Endothelial cell of umbilical vein (primary cell): ENCODE data around the gene LARGE1. TPM values are rescaled to one million over a fixed set of nuclear protein-coding genes. Genes with fewer than 3 reads are reported as not detected.

Experiments used
- Bru-seq: library from RNA; stranded (reverse); fragments of 400-500 nt; gene quantifications from one replicate; lab custom pipeline; 2021; lab: Mats Ljungman, UMichigan
- BruChase-seq, 2 experiments: library from RNA; stranded (reverse); fragments of 400-500 nt; gene quantifications; one replicate each; lab custom pipeline; 2021; lab: Mats Ljungman, UMichigan
- BruUV-seq: library from RNA; stranded (reverse); fragments of 400-500 nt; replicated peaks from 2 replicates; lab custom pipeline; 2021; lab: Mats Ljungman, UMichigan
- CTCF ChIA-PET: fragments of 300-600, 350-600 bp; sonication (Branson Sonifier 250); formaldehyde crosslinking; loops from one replicate; lab custom pipeline; 2021; ENCODE audit warnings: antibody characterized with exemption, inconsistent platforms; lab: Charles Lee
- POLR2A ChIA-PET: fragments of 300-600, 350-600 bp; sonication (Branson Sonifier 250); formaldehyde crosslinking; loops from one replicate; lab custom pipeline; 2021; ENCODE audit warnings: antibody characterized with exemption, inconsistent platforms; lab: Charles Lee
- DNase-seq: peaks from one replicate; pipeline ENCODE4 v3.0.0-alpha.2; 2011; ENCODE audit warnings: low read depth, low spot score
- FAIRE-seq: peaks from 2 replicates; lab custom pipeline; 2011; peaks lifted over from hg19 to GRCh38; lab: Jason Lieb, UNC
- H2AFZ ChIP-seq: 2 replicates; pipeline ENCODE4 v1.6.0; 2012; ENCODE audit warnings: low read depth, low read length, control low read depth, inconsistent platforms
- H3K27ac ChIP-seq: 2 replicates; pipeline ENCODE4 v1.5.1; 2011; ENCODE audit warnings: low read depth, mild to moderate bottlenecking, control low read depth, low read length, moderate library complexity; ENCODE audit not compliant: insufficient read depth
- H3K27me3 ChIP-seq, 2 experiments: 2 replicates each; pipeline versions ENCODE4 v1.6.0 to v1.6.1; 2011; ENCODE audit warnings: low read length in 2 of 2, mixed read lengths in 1 of 2; ENCODE audit not compliant: control insufficient read depth in 2 of 2, insufficient read depth in 2 of 2
- H3K36me3 ChIP-seq, 2 experiments: 2 replicates in 1 of 2; 3 replicates in 1 of 2; pipeline ENCODE4 v1.5.1; 2011; ENCODE audit warnings: low read length in 2 of 2, mild to moderate bottlenecking in 1 of 2, moderate library complexity in 1 of 2; ENCODE audit not compliant: control insufficient read depth in 2 of 2, insufficient read depth in 2 of 2; ENCODE audit errors: extremely low read depth in 1 of 2
- H3K4me1 ChIP-seq: 3 replicates; pipeline ENCODE4 v1.5.1; 2011; ENCODE audit warnings: mild to moderate bottlenecking, low read length; ENCODE audit not compliant: control insufficient read depth, insufficient read depth; ENCODE audit errors: extremely low read depth
- H3K4me2 ChIP-seq: 2 replicates; pipeline ENCODE4 v1.6.1; 2011; ENCODE audit warnings: low read length, control low read depth, mixed read lengths; ENCODE audit not compliant: insufficient read depth
- H3K4me3 ChIP-seq, 3 experiments: fragments of 200-600 bp in 1 of 3; sonication (generic), shearing (Covaris generic) in 1 of 3; replicated peaks in 1 of 3; 2 replicates each; pipeline ENCODE4 v1.5.1; 2011 to 2016; ENCODE audit warnings: control low read depth in 3 of 3, low read length in 3 of 3, mild to moderate bottlenecking in 2 of 3, inconsistent platforms in 1 of 3, low read depth in 1 of 3, moderate library complexity in 1 of 3; ENCODE audit not compliant: insufficient read depth in 1 of 3
- H3K79me2 ChIP-seq: 2 replicates; pipeline ENCODE4 v1.6.0; 2012; ENCODE audit warnings: low read length, inconsistent platforms; ENCODE audit not compliant: control insufficient read depth, insufficient read depth
- H3K9ac ChIP-seq: replicated peaks from 2 replicates; pipeline ENCODE3; 2011; ENCODE audit warnings: low read length, control low read depth; ENCODE audit not compliant: insufficient read depth; ENCODE audit errors: extremely low read depth
- H3K9me1 ChIP-seq: replicated peaks from 3 replicates; pipeline ENCODE4 v1.6.0; 2011; ENCODE audit warnings: mild to moderate bottlenecking, low read length; ENCODE audit not compliant: control insufficient read depth, insufficient read depth; ENCODE audit errors: extremely low read depth
- H3K9me3 ChIP-seq: replicated peaks from 2 replicates; pipeline ENCODE4 v1.5.1; 2012; ENCODE audit warnings: low read length, inconsistent platforms; ENCODE audit not compliant: control insufficient read depth, insufficient read depth
- H4K20me1 ChIP-seq: replicated peaks from 2 replicates; pipeline ENCODE3; 2011; ENCODE audit warnings: mild to moderate bottlenecking, low read length; ENCODE audit not compliant: control insufficient read depth, insufficient read depth; ENCODE audit errors: extremely low read depth
- EZH2 ChIP-seq: IDR thresholded peaks from 2 replicates; pipeline ENCODE4 v1.6.1; 2012; ENCODE audit warnings: borderline replicate concordance, low read depth, mild to moderate bottlenecking, moderate library complexity, low read length, inconsistent platforms; ENCODE audit not compliant: severe bottlenecking
- FOS ChIP-seq: IDR thresholded peaks from 2 replicates; pipeline ENCODE4 v1.6.1; 2011; ENCODE audit warnings: mild to moderate bottlenecking, low read length, moderate library complexity, borderline replicate concordance; ENCODE audit not compliant: insufficient read depth
- GATA2 ChIP-seq: IDR thresholded peaks from 2 replicates; pipeline ENCODE4 v1.7.0; 2011; ENCODE audit warnings: low read depth, mild to moderate bottlenecking, moderate library complexity, mixed read lengths, low read length; ENCODE audit not compliant: insufficient read length, insufficient read depth
- JUN ChIP-seq: IDR thresholded peaks from 2 replicates; pipeline ENCODE4 v1.6.1; 2011; ENCODE audit warnings: borderline replicate concordance, low read depth; ENCODE audit not compliant: insufficient read length, insufficient read depth
- MYC ChIP-seq: IDR thresholded peaks from one replicate; pipeline ENCODE4 v1.6.1; 2011; ENCODE audit warnings: mild to moderate bottlenecking, low read depth, low read length
- POLR2A ChIP-seq: IDR thresholded peaks from 2 replicates; pipeline ENCODE4 v1.6.1; 2012; ENCODE audit warnings: low read depth, mild to moderate bottlenecking, control low read depth, low read length
- POLR2AphosphoS5 ChIP-seq: IDR thresholded peaks from 2 replicates; pipeline ENCODE4 v1.6.1; 2012; ENCODE audit warnings: low read depth, mild to moderate bottlenecking, control low read depth, low read length, moderate library complexity; ENCODE audit not compliant: insufficient read depth
- dilution Hi-C: fragments of 300-500 bp; cut with MboI; formaldehyde crosslinking; loops from one replicate; pipeline ENCODE4 v1.15.0; 2019; ENCODE audit warnings: low sequenced_read_pairs; ENCODE audit not compliant: extremely low pct_ligation_motif_present
- intact Hi-C: fragments of 100-400 bp; cut with micrococcal nuclease; formaldehyde crosslinking; loops from one replicate; pipeline ENCODE4 v1.10.0; 2022
- long read RNA-seq: library from polyadenylated mRNA; stranded (forward); transcript quantifications from one replicate; pipeline ENCODE4 v2.0.0, GENCODE V29; 2021
- polyA minus RNA-seq, 3 experiments: library from RNA; depleted of rRNA, polyadenylated mRNA; stranded (reverse); fragments of >200 nt; gene quantifications; 1 replicate in 1 of 3; 2 replicates in 2 of 3; pipeline ENCODE4 v1.2.3, GENCODE V29; 2011
- polyA plus RNA-seq, 4 experiments: library from polyadenylated mRNA; depleted of rRNA in 3 of 4; stranded (reverse) in 3 of 4; unstranded in 1 of 4; fragments of >200 nt; gene quantifications; 2 replicates each; pipeline versions ENCODE4 v1.2.1 to v1.2.3, GENCODE V29; 2011 to 2012; ENCODE audit warnings: missing spikeins in 1 of 4
- total RNA-seq: library from RNA; stranded (reverse); gene quantifications from 2 replicates; pipeline ENCODE4 v1.2.3, GENCODE V29; 2021
- TF ChIP-seq, protein P1 (sequence below), 2 donors: IDR thresholded peaks; 1 replicate in 1 of 2; 2 replicates in 1 of 2; pipeline ENCODE4 v1.5.1; 2011; ENCODE audit warnings: low read length in 2 of 2, mild to moderate bottlenecking in 2 of 2, moderate library complexity in 2 of 2, control low read depth in 1 of 2, inconsistent platforms in 1 of 2, low read depth in 1 of 2; ENCODE audit not compliant: insufficient read depth in 1 of 2; ENCODE audit errors: extremely low read depth in 1 of 2
- TF ChIP-seq, protein P2 (sequence below): IDR thresholded peaks from 2 replicates; pipeline ENCODE4 v1.6.1; 2011; ENCODE audit not compliant: insufficient read depth, insufficient read length

The LARGE1 gene
- 4.4 TPM in 2 replicates for total RNA-seq
- 0.72 and 0.95 TPM in 2 replicates for polyA plus RNA-seq
- polyA plus RNA-seq (2011; cell fraction: cytosol; rRNA removed): 0.68 and 0.76 TPM in 2 replicates
- 0.51 and 0.71 TPM in 2 replicates for polyA plus RNA-seq (2011; cell fraction: nucleus; rRNA removed)
- 0.51 and 0.76 TPM in 2 replicates for polyA plus RNA-seq (2012)
- polyA minus RNA-seq: 2.9 and 3.6 TPM in 2 replicates
- polyA minus RNA-seq (2011; cell fraction: cytosol; rRNA and poly(A)+ RNA removed): not detected
- 2.4 and 3.4 TPM in 2 replicates for polyA minus RNA-seq (2011; cell fraction: nucleus; rRNA and poly(A)+ RNA removed)
- Bru-seq, nascent RNA: percentile 41 among the genes with signal in this experiment
- percentile 31 among the genes with signal in this experiment for BruChase-seq, experiment 1, labeled RNA remaining after a 6-hour chase
- BruChase-seq, experiment 2, labeled RNA remaining after a 2-hour chase: percentile 36 among the genes with signal in this experiment
- long read RNA-seq, partial matches to known transcripts: 0 of 4 reads
- long read RNA-seq, other reads (novel, unspliced or antisense): 4 of 4 reads

DNA sequence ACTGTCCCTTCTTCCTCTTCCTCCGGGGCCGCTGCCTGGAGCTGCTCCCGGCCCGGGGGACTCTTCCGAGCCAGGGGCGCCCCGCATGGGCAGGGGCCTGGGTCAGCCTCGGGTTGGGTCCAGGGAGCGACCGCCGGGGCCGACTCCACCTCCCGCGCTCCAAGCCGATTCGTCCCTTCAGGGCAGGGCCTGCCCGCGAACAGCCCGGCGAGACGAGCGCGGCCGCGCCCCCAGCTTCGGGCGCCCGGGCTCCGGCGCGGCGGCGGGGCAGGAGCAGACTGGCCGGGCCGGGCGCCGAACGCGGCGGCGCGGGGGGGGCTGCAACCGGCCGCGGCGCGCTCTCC is at the start of gene LARGE1:
TSS of gene LARGE1 (minus strand) at position 280 of the 344 bp plus-strand sequence.
- no peak for FAIRE-seq

More for the DNA sequence above, at the start of gene LARGE1:
- POLR2A ChIA-PET: no interaction called here
- Histone ChIP-seq H3K79me2 (no peaks in the 10 kb centered on the region), H4K20me1 (no peaks in the 10 kb centered on the region), H3K36me3 (no peaks in the 10 kb centered on the region), H3K9me3 (no peaks in the 10 kb centered on the region), H2AFZ (peak within 1 kb of the TSS; percentile 88), H3K9ac (no peak within 1 kb of the TSS), H3K4me2 (peak within 1 kb of the TSS; percentile 80), H3K4me3 (peak within 1 kb of the TSS in 2 of 3 experiments; percentile 40 to 46), H3K27me3 (peaks cover 26 to 29% of the 10 kb centered on the region in 2 experiments), H3K4me1 (peaks cover 4% of the 10 kb centered on the region), H3K9me1 (no peaks in the 10 kb centered on the region), H3K27ac (no peak within 1 kb of the TSS)
- intact Hi-C loops: loop anchor here (5.0 kb wide), 1 partner anchor 1312 kb away; no protein-coding TSS in a partner anchor
- dilution Hi-C loops: no loop called here
- DNase-seq: no peak
- CTCF ChIA-PET: interaction anchor here (0.6 to 1.4 kb wide), 2 partner anchors 34 to 1230 kb away, joined by 3 to 5 read pairs; no protein-coding TSS in a partner anchor
- TF ChIP-seq, protein P1, sequence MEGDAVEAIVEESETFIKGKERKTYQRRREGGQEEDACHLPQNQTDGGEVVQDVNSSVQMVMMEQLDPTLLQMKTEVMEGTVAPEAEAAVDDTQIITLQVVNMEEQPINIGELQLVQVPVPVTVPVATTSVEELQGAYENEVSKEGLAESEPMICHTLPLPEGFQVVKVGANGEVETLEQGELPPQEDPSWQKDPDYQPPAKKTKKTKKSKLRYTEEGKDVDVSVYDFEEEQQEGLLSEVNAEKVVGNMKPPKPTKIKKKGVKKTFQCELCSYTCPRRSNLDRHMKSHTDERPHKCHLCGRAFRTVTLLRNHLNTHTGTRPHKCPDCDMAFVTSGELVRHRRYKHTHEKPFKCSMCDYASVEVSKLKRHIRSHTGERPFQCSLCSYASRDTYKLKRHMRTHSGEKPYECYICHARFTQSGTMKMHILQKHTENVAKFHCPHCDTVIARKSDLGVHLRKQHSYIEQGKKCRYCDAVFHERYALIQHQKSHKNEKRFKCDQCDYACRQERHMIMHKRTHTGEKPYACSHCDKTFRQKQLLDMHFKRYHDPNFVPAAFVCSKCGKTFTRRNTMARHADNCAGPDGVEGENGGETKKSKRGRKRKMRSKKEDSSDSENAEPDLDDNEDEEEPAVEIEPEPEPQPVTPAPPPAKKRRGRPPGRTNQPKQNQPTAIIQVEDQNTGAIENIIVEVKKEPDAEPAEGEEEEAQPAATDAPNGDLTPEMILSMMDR (IDR thresholded peaks at IDR 0.05; ENCODE audit: extremely low read depth in 1 of 2, insufficient read depth in 1 of 2, low read depth in 1 of 2, low read length in 2 of 2): no peak
- no peak for TF ChIP-seq POLR2AphosphoS5
- TF ChIP-seq EZH2: no peak
- no peak for TF ChIP-seq JUN
- TF ChIP-seq, protein P2, sequence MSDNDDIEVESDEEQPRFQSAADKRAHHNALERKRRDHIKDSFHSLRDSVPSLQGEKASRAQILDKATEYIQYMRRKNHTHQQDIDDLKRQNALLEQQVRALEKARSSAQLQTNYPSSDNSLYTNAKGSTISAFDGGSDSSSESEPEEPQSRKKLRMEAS: no peak
- no peak for TF ChIP-seq POLR2A
- no peak for TF ChIP-seq GATA2
- no peak for TF ChIP-seq FOS
- no peak for TF ChIP-seq MYC
- no TSS peak for BruUV-seq
